ENCODE measurements around the gene DGKG. TPM values are rescaled to one million over a fixed set of nuclear protein-coding genes. Genes with fewer than 3 reads are reported as not detected.

Gene DGKG
- total RNA-seq, 1 experiment from 2014 or later, result 45.2 TPM

DNA sequence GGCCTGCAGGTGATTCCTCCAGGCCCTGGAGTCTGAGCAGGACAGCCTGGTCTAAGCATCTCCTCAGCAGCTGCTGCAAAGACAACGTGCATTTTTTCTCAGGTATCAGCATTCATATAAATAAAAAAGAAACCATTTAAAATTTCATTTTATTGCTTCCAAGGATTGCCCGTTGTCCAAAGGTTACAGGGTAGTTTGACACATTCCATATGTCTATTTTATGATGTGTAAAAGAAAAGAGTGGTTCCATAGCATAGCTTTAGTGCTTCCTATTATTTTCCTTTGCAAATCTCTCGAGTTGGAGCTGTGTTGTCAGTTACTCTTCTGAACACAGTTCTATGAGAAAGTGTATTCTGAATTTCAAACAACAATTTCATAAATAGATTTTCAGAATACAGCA lies 7.2 kb upstream of the DGKG start:
- no TSS peak for BruUV-seq (replicated peaks)
- POLR2A ChIA-PET (ENCODE audit: low non-redundant PET), result no interaction called here

DNA sequence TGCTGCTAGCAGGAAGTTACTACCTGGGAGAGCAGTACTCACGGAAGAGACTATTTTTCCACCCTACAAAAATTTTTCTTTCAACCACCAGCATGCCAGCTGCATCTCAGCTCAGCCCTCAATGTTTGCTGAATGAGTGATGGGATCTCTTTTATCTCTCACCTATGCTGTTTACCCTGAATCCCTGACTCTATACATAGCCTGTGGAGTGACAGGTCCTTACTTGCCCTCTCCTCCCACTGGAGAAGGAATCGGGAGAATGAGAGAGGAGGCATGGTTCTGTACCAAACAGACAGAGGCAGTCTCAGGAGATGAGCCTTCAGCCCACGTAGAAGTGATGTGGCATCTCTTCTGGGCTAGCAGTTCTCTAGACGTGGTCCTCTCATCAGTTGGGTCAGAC lies 6.7 kb upstream of the DGKG start:
- DNase-seq (ENCODE audit: low spot score), result no peak
- peaks cover 60% of the 10 kb centered on the region for H3K27me3 ChIP-seq (replicated peaks; ENCODE audit: insufficient read depth, low read depth, low read length, poor library complexity)
- no peak overlapping the region for H3K4me3 ChIP-seq (ENCODE audit: low read depth, low read length, poor library complexity, severe bottlenecking)
- ChIA-PET CTCF (no interaction called here), POLR2A (ENCODE audit: low non-redundant PET) (no interaction called here)
- BruUV-seq (replicated peaks), result no TSS peak
- H3K27ac ChIP-seq (ENCODE audit: low read depth, low read length, poor library complexity, severe bottlenecking), result no peak overlapping the region
- H3K9me3 ChIP-seq (ENCODE audit: low read depth, low read length, poor library complexity, severe bottlenecking), result no peaks in the 10 kb centered on the region
- H3K4me1 ChIP-seq (ENCODE audit: insufficient read depth, low read length, poor library complexity, severe bottlenecking), result no peaks in the 10 kb centered on the region
- no peaks in the 10 kb centered on the region for H3K36me3 ChIP-seq (ENCODE audit: insufficient read depth, low read length, poor library complexity, severe bottlenecking)
- TF ChIP-seq EZH2 (IDR thresholded peaks at IDR 0.05; ENCODE audit: borderline replicate concordance, low read depth, low read length, poor library complexity, severe bottlenecking), result no peak
- TF ChIP-seq, protein P1, sequence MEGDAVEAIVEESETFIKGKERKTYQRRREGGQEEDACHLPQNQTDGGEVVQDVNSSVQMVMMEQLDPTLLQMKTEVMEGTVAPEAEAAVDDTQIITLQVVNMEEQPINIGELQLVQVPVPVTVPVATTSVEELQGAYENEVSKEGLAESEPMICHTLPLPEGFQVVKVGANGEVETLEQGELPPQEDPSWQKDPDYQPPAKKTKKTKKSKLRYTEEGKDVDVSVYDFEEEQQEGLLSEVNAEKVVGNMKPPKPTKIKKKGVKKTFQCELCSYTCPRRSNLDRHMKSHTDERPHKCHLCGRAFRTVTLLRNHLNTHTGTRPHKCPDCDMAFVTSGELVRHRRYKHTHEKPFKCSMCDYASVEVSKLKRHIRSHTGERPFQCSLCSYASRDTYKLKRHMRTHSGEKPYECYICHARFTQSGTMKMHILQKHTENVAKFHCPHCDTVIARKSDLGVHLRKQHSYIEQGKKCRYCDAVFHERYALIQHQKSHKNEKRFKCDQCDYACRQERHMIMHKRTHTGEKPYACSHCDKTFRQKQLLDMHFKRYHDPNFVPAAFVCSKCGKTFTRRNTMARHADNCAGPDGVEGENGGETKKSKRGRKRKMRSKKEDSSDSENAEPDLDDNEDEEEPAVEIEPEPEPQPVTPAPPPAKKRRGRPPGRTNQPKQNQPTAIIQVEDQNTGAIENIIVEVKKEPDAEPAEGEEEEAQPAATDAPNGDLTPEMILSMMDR (conservative IDR thresholded peaks at IDR 0.05; ENCODE audit: low read depth, low read length), result no peak
- intact Hi-C loops (cut with micrococcal nuclease; ENCODE audit: unreplicated experiment), result no loop called here

More for the DNA sequence above, 7.2 kb upstream of the DGKG start:
- peaks cover 60% of the 10 kb centered on the region for H3K27me3 ChIP-seq (replicated peaks; ENCODE audit: insufficient read depth, low read depth, low read length, poor library complexity)
- no peaks in the 10 kb centered on the region for H3K36me3 ChIP-seq (ENCODE audit: insufficient read depth, low read length, poor library complexity, severe bottlenecking)
- H3K4me3 ChIP-seq (ENCODE audit: low read depth, low read length, poor library complexity, severe bottlenecking), result no peak overlapping the region
- TF ChIP-seq EZH2 (IDR thresholded peaks at IDR 0.05; ENCODE audit: borderline replicate concordance, low read depth, low read length, poor library complexity, severe bottlenecking), result no peak
- TF ChIP-seq, protein P1 (conservative IDR thresholded peaks at IDR 0.05; ENCODE audit: low read depth, low read length), result no peak
- no peak for DNase-seq (ENCODE audit: low spot score)
- no peak overlapping the region for H3K27ac ChIP-seq (ENCODE audit: low read depth, low read length, poor library complexity, severe bottlenecking)
- no peaks in the 10 kb centered on the region for H3K4me1 ChIP-seq (ENCODE audit: insufficient read depth, low read length, poor library complexity, severe bottlenecking)
- H3K9me3 ChIP-seq (ENCODE audit: low read depth, low read length, poor library complexity, severe bottlenecking), result no peaks in the 10 kb centered on the region
- CTCF ChIA-PET, result no interaction called here
- intact Hi-C loops (cut with micrococcal nuclease; ENCODE audit: unreplicated experiment), result no loop called here

DNA sequence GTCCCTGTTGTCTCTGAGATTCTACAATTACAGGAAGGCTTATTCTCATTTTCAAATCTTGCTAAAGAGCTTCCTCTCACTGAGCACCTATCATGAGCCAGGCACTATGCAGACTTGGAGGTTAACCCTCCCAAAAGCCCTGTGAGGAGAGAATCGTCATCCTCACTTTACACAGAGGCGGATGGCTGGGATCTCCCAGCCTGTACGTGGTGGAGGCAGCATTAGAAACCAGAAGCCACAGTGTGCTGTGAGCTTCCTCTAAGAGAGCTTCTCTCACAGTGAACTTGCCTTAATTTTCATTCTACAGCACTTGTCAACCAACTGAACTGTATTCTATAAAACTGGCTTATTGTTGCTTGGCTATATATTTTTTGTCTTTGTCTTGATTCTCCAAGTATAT lies 6.1 kb upstream of the DGKG start:
- intact Hi-C loops (cut with micrococcal nuclease; ENCODE audit: unreplicated experiment), result no loop called here
- Histone ChIP-seq H3K27me3 (replicated peaks; ENCODE audit: insufficient read depth, low read depth, low read length, poor library complexity) (peaks cover 64% of the 10 kb centered on the region), H3K27ac (ENCODE audit: low read depth, low read length, poor library complexity, severe bottlenecking) (no peak overlapping the region), H3K4me1 (ENCODE audit: insufficient read depth, low read length, poor library complexity, severe bottlenecking) (no peaks in the 10 kb centered on the region), H3K9me3 (ENCODE audit: low read depth, low read length, poor library complexity, severe bottlenecking) (no peaks in the 10 kb centered on the region), H3K4me3 (ENCODE audit: low read depth, low read length, poor library complexity, severe bottlenecking) (no peak overlapping the region), H3K36me3 (ENCODE audit: insufficient read depth, low read length, poor library complexity, severe bottlenecking) (no peaks in the 10 kb centered on the region)
- ChIA-PET POLR2A (ENCODE audit: low non-redundant PET) (no interaction called here), CTCF (no interaction called here)
- no peak for DNase-seq (ENCODE audit: low spot score)
- no peak for TF ChIP-seq EZH2 (IDR thresholded peaks at IDR 0.05; ENCODE audit: borderline replicate concordance, low read depth, low read length, poor library complexity, severe bottlenecking)
- TF ChIP-seq, protein P1 (conservative IDR thresholded peaks at IDR 0.05; ENCODE audit: low read depth, low read length), result no peak
- BruUV-seq (replicated peaks), result no TSS peak

Data from A673 (cell line).